Measurements from ENCODE around the gene NUDT9.
"Not testable (repeated sequence)": the region's sequence is repeated elsewhere in the genome, so short reads cannot be mapped to it uniquely, and the experiment has no call there.

DNA sequence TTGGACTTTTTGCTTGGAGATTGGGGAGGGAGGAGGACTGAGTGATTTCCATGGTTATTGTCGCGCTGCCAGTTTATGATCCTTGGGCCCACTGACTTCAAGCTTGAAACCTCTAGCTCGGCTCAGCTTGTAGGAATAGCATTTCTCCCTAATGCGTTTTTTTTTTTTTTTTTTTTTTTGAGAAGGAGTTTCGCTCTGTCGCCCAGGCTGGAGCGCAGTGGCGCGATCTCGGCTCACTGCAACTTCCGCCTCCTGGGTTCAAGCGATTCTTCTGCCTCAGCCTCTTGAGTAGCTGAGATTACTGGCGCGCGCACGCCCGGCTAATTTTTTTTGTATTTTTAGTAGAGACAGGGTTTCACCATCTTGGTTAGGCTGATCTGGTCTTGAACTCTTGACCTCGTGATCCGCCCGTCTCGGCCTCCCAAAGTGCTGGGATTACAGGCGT is 1.7 kb downstream of the NUDT9 start:
- TF ChIP-seq ZNF274 (IDR thresholded peaks at IDR 0.05; ENCODE audit: low read depth, low read length); YY1 (IDR thresholded peaks at IDR 0.05; ENCODE audit: insufficient read depth, insufficient read length): not testable (repeated sequence)

Data from NT2/D1 (cell line).